Measurements from ENCODE around the gene COL16A1. TPM values are rescaled to one million over a fixed set of nuclear protein-coding genes. Genes with fewer than 3 reads are reported as not detected.

COL16A1 gene
- 159 and 263 TPM in 2 replicates for total RNA-seq

DNA sequence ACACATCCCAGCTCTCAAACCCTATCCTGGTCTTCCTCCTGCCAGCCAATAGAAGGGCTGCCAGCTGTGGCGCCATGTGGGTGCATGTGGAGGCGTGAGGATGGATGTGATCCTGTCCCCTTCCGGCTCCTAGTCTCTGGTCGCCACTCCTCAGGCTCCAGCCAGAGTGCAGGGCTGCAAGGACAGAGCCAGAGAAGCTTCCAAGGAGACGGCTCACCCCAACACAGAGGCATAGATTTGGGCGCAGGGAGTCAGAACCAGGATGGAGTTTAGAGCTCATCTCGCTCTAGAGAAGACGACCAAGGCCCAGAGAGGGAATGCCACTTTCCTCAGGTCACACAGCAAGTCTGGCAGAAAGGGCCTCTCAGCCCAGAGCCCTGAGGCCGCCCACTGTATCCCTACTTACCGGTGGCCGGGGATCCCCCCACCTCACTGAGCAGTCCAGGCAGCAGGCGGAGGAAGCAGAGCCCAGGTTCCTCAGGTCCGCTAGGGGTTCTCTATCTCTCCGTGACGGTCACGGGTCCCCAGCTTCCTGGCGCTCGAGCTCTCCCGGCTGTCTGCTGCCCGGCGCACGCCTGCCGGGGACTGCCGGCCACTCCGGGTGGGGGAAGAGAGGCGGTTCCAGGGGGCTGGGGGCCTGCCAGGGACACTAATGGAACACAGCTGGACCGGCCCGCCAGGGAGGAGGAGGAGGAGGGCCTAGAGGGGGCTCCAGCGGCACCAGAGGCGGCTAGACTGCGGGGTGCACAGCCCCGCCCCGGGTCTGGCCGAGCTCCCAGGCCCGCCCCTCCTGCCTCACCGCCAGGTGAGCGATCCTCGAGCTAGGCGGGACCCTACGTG lies at the start of gene COL16A1:
Gene COL16A1 (minus strand): TSS at position 587 of the 840 bp plus-strand sequence. CDS start 1,824 bp downstream, outside the sequence.

DNA sequence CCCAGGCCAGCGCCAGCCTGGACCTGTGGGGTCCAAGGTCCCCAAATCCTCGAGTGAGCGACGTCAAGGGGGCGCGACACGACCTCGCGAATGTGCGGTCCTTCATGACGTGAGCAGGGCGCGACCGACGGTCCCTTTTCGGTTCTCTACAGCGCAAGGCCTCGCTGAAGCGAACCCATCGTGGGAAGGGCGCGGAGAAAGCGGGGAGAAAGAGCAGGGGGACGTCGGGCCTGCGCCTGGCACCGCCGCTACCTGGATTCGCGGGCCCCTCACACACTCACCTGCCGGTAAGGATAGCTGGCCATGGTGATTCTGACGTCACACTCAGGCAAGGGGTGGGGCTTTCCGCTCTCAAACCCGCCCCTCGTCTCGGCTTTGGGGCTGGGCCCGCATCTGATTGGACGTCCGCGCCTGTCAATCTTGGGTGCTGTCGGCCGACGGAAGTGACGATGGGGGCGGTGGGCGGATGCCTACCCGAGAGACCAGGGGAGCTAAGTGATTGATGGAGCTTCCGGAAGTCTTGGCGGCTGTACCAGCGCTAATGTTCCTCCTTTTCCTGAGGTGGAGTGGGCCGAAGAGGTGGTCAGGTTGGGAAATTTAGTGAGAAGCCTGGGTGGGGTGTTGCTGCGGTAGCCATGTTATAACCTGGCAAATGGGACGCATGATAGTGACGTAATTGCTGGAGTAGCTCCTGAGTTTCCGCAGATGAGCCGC lies 59.1 kb downstream of the COL16A1 start, which contains the start of gene PEF1:
Gene PEF1 (minus strand): TSS at position 317 of the 714 bp plus-strand sequence. CDS start 12 bp downstream, at position 305.

DNA sequence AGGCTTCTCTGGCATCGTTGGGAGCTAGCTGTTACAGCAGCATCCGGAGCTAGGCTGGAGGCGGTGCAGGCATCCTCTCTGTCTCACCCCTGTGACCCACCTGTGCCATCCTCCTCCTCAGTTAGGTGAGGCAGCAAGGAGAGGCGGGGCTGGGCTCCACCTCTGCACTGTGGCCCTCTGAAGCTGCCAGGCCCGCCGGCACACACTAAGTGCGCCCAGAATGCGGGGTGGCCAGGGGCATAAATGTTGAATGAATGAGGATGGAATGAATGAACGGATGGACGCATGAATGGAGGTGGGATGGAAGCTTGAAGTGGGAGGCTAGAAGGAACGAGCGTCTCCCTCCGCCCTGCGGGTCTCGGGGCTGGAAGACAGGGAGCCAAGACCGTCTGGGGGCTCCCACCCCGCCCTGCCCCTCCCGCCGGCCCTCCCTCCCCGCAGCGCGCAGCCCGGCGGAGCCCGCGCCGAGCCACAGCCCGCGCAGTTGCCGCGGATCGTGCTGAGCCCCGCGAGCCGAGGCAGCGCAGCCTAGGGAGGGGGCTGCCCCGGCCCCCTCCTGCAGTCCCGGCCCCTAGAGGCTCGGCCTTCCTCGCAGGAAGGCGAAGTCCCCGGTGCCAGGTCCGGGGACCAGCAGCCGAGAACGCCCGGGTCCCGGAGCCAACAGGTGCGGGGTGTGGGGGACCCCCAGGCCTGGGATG lies 86.5 kb downstream of the COL16A1 start, which contains the start of gene HCRTR1:
Gene HCRTR1 (plus strand): TSS at position 472 of the 698 bp plus-strand sequence. CDS start 1,504 bp downstream, outside the sequence.

Other genes with a start within 250 kb of the COL16A1 start
- 88.2 and 129 TPM in 2 replicates for gene TINAGL1, start 127.5 kb downstream of the COL16A1 start, total RNA-seq
- not detected in 2 replicates for gene HCRTR1, start 86.3 kb downstream of the COL16A1 start, total RNA-seq
- 89.3 and 109 TPM in 2 replicates for gene PEF1, start 59.1 kb downstream of the COL16A1 start, total RNA-seq
- 0.34 and 2.8 TPM in 2 replicates for gene ADGRB2, start 60.3 kb upstream of the COL16A1 start, total RNA-seq
- gene SPOCD1, start 112.0 kb upstream of the COL16A1 start, total RNA-seq, result 8.5 and 26.3 TPM in 2 replicates
- 215 and 275 TPM in 2 replicates for gene PTP4A2, start 234.4 kb upstream of the COL16A1 start, total RNA-seq